GM12875 (cell line): ENCODE results near the gene GDI2.

Source experiments
- H3K4me3 ChIP-seq: one replicate; pipeline ENCODE4 v1.5.1; 2011; ENCODE audit warnings: low read depth, low read length, control low read depth
- CTCF ChIP-seq: IDR thresholded peaks from 2 replicates; pipeline ENCODE4 v1.5.1; 2011; ENCODE audit warnings: low read depth, mild to moderate bottlenecking, control low read depth, inconsistent platforms, low read length, moderate library complexity, borderline replicate concordance; ENCODE audit not compliant: insufficient read depth

The GDI2 gene

DNA sequence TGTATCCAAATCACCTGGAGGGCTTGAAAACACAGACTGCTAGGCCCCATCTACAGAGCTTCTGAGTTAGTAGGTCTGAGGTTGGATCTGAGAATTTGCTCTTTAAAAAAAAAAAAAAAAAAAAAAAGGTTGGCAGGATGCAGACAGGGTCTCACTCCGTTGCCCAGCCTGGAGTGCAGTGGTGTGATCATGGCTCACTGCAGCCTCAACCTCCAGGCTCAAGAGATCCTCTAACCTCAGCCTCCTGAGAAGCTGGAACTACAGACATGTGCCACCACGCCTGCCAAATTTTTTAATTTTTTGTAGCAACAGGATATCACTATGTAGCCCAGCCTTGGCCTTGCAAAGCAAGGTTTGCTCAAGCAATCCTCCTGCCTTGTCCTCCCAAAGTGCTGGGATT is 8.0 kb downstream of the GDI2 start:
- no peak overlapping the region for H3K4me3 ChIP-seq
- no peak for TF ChIP-seq CTCF

DNA sequence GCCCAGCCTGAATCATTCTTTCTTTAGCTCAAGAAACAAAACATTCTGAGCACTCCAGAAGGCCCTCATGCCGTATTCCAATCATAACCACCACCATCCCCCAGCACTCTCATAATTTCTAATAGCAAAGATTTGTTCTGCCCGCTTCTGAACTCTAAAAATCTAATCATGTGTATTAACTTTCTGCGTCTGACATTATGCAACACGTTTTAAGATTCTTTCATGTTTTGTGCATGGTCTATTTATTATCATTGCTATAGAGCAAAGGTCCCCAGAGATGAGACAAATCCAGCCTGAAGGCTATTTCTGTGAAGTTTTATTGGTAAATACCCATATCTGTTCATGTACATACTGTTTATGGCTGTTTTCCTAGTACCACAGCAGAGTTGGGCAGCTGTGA is 8.8 kb downstream of the GDI2 start:
- no peak for TF ChIP-seq CTCF
- no peak overlapping the region for H3K4me3 ChIP-seq

DNA sequence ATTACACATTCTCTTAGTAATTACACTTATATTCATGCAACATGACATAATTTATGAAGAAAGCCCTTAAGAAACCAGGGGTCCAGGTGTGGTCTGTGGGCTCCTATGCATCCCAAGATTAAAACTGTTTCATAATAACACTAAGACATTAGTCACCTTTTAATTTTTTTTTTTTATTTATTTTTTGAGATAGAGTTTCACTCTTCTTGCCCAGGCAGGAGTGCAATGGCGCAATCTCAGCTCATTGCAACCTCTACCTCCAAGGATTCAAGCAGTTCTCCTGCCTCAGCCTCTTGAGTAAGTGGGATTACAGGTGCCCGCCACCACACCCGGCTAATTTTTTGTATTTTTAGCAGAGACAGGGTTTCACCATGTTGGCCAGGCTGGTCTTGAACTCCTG is 12.5 kb downstream of the GDI2 start:
- no peak overlapping the region for H3K4me3 ChIP-seq
- no peak for TF ChIP-seq CTCF

GRCh38 chr10:5794236-5794635 is 19.0 kb downstream of the GDI2 start:
- H3K4me3 ChIP-seq: no peak overlapping the region
- TF ChIP-seq CTCF: no peak

- H3K4me3 ChIP-seq: no peak overlapping the region
- no peak for TF ChIP-seq CTCF
Measured at GRCh38 chr10:5789626-5790025, 23.6 kb downstream of the GDI2 start.

GRCh38 chr10:5788969-5789368 is 24.3 kb downstream of the GDI2 start:
- H3K4me3 ChIP-seq: no peak overlapping the region
- no peak for TF ChIP-seq CTCF

GRCh38 chr10:5783300-5783699 is 29.9 kb downstream of the GDI2 start:
- no peak overlapping the region for H3K4me3 ChIP-seq
- TF ChIP-seq CTCF: no peak
